OCI-M1 (cell line): ENCODE measurements around the gene RHOT2.

Source experiments
- DNase-seq: peaks from one replicate; lab custom pipeline; 2025; lab: John Stamatoyannopoulos, UW

RHOT2 gene

DNA sequence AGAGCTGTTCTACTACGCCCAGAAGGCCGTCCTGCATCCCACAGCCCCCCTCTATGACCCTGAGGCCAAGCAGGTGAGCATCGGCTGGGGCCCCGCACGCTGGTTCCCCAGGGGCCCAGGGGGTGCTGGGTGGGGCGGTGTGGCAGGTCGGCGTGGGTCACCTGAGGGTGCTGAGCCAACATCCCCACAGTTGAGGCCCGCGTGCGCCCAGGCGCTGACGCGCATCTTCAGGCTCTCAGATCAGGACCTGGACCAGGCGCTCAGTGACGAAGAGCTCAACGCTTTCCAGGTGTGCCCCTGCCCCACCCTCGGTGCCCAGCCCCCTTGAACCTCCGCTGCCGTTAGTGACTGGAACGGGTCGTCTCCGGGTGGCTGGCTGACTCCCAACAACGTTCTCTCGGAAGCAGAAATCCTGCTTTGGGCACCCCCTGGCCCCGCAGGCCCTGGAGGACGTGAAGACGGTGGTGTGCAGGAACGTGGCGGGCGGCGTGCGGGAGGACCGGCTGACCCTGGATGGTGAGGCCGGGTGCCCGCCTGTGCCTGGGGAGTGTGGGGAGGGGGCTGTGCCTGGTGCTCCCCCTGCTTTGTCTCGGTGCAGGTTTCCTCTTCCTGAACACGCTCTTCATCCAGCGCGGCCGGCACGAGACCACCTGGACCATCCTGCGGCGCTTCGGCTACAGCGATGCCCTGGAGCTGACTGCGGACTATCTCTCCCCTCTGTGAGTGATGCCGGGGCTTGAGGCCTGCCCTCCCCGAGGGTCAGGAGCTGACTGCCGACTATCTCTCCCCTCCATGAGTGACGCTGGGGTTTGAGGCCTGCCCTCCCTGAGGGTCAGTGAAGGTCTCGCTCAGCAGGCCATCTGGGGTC lies 2.8 kb downstream of the RHOT2 start:
- no peak for DNase-seq

DNA sequence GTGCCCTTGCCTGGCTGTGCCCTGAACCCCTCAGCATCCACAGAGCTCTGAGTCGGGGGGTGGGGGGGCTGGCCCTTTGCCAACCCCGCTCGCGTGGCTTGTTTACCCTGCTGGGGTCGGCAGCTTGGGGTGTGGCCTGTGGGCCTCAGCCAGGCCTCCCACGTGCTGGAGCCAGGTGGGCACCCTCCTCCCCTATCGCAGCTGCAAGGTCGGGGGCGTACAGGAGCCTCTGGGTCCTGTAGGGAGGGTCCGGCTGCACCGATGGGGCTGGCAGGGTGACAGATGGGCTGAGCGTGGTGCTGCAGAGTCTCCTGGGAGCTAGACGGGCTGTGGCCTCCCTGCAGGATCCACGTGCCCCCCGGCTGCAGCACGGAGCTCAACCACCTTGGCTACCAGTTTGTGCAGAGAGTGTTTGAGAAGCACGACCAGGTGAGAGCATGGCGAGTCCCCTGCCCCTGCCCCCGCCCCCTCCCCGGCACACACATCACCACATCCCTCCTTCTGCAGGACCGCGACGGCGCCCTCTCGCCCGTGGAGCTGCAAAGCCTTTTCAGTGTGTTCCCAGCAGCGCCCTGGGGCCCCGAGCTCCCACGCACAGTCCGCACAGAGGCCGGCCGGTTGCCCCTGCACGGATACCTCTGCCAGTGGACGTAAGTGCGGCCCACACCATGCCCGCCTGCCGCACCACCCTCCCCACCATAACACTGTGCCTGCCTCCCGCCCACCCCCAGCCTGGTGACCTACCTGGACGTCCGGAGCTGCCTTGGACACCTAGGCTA lies 3.6 kb downstream of the RHOT2 start:
- no peak for DNase-seq

- no peak for DNase-seq
Measured at GRCh38 chr16:672371-672770, 4.4 kb downstream of the RHOT2 start.

GRCh38 chr16:672851-673250 lies 4.9 kb downstream of the RHOT2 start:
- DNase-seq, result no peak

DNA sequence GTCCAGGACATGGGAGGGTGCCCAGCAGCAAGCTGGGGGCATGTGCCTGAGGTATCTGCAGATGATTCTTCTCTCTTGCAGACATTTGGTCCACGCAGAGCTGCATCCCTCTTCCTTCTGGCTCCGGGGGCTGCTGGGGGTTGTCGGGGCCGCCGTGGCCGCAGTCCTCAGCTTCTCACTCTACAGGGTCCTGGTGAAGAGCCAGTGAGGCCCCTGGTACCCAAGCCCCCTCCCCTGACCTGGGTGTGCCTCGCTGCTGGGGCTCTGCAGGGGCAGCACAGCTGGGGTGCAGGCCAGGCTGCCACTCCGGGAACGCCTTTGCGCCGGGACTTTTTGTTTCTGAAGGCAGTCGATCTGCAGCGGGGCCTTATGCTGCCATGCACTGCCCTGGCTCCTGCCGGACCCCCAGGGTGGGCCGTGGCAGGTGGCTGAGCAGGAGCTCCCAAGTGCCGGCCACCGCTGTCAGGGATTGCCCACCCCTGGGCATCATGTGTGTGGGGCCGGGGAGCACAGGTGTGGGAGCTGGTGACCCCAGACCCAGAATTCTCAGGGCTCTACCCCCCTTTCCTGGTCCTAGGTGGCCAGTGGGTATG lies 5.6 kb downstream of the RHOT2 start:
- no peak for DNase-seq

DNA sequence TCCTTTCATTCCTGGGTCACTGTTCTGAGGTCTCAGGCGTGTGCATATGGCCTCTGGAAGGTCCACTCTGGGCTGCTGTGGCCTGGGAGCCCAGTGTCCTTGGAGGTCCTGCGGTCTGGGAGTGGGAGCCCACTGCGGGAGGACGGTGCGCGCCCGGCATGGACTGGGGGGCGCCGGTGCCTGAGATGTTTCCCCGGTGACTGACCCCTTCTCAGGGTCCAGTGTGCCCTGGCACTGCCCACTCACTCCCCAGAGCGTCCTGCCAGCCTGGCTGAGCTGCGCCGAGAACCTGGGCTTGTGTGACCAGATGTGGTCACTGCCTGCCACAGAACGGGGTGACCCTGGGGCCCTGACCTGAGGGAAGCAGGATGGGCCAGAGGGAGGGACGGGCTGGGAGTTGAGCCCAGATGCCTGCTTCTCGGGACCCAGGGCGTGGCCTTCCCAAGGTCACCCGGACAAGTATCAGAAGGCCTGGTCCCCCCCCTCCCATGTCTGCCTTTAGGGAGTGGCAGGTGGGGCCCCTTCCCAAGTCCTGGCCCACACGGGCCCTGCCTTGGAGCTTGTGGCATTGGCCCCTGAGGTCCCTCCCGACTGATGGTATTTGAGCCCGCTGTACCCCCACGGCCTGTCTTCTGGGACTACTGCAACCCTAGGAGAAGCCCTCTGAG lies 6.4 kb downstream of the RHOT2 start:
- DNase-seq, result no peak

- DNase-seq, result no peak
Measured at GRCh38 chr16:674968-675883, 7.3 kb downstream of the RHOT2 start, which contains the start of gene RHBDL1. RHBDL1 (plus strand) TSS chr16:675671; CDS start chr16:675791, 120 bp downstream.

GRCh38 chr16:675884-676564 lies 8.1 kb downstream of the RHOT2 start:
- DNase-seq, result no peak

DNA sequence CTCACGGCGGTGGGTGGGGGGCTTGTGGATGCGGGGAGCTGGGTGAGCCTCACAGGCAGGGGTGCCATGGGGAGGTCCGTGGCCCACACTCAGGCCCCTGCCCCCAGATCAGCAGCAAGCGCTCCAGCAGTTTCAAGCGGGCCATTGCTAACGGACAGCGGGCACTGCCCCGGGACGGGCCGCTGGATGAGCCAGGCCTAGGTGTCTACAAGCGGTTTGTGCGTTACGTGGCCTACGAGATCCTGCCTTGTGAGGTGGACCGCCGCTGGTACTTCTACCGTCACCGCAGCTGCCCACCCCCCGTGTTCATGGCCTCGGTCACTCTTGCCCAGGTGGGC lies 8.6 kb downstream of the RHOT2 start:
- no peak for DNase-seq

GRCh38 chr16:676913-677312 lies 9.0 kb downstream of the RHOT2 start:
- no peak for DNase-seq

GRCh38 chr16:677316-678190 lies 9.6 kb downstream of the RHOT2 start:
- DNase-seq, result no peak

GRCh38 chr16:678209-678857 lies 10.4 kb downstream of the RHOT2 start:
- no peak for DNase-seq

DNA sequence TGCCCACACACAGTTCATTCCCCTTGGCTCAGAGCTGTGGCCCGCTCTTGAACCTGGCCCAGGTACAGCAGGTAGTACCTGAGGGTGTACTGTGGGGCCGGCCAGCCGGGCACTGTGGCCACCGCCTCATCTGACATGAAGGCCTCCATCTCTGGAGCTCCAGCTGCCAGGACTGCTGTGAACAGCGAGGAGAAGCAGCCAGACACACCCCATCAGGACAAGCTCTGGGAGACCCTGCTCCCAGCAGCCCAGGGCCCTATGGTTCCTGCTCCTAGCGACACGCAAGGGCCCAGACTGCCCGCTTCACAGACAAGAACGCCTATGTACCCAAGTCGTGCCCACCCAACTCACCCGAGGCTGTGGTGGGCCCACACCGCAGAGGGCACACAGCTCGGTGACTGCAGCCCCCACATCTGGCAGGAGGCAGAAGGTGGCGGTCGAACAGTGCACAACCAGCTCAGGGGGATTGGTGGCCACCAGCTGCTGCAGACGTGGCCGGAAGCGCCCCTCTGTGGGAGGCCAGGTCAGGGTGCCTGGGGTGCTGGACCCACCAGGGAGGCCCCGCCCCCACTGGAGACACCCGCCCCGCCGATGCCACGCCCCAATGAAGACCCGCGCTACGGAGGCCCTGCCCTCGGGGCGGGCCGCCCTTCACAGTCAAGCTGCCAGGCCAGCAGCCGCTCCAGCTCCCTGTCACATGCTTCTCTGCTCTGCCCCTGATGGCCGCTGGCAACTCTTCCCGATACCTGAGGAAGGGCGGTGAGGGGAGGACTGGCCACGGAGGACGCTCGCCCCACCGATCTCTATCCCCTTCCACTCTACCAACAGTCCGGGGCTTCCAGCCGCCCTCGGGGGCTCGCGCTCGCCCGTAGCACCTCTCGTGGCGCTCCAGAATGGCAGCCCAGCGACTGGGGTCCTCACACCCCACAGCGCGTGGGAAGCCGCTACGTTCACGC lies 11.2 kb downstream of the RHOT2 start:
- DNase-seq, result peak; percentile 80

- DNase-seq, result peak; percentile 93
Measured at GRCh38 chr16:679814-680624, 12.1 kb downstream of the RHOT2 start, which contains the start of gene STUB1. STUB1 (plus strand) TSS chr16:680410; CDS start chr16:680526, 116 bp downstream.

DNA sequence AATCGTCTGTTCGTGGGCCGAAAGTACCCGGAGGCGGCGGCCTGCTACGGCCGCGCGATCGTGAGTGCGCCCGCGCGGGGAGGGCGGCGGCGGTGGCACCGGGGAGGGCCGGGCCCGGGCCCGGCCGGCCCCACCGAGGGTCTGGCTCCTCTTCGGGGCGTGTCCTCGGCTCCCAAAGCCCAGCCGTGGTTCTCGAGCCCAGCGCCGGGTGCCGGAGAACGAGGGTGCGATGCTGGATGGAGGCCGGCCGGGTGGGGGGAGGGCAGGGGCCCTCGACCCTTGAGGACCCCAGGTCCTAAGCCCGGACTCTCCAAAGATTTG lies 12.7 kb downstream of the RHOT2 start:
- DNase-seq, result no peak

DNA sequence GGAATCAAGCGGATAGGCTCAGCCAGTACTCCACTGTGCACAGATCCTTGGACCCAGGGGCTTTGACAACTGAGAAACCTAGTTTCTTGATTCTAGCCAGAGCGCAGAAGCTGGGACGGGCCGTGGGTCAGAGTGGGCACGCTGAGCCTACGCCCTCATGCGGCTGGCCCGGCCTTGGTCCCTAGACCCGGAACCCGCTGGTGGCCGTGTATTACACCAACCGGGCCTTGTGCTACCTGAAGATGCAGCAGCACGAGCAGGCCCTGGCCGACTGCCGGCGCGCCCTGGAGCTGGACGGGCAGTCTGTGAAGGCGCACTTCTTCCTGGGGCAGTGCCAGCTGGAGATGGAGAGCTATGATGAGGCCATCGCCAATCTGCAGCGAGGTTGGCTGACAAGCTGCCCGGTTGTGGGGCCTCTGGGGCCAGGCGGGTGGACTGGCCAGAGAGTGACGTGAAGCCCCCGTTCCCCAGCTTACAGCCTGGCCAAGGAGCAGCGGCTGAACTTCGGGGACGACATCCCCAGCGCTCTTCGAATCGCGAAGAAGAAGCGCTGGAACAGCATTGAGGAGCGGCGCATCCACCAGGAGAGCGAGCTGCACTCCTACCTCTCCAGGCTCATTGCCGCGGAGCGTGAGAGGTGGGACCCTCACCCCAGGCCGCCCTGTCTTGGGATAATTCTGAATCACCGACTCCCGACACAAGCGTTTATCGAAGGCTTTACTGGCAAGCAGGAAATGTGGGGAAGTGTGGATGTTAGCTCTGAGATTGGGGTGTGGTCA lies 13.2 kb downstream of the RHOT2 start:
- DNase-seq, result peak; percentile 60
